Measurements from ENCODE around the gene MED25. TPM values are rescaled to one million over a fixed set of nuclear protein-coding genes. Genes with fewer than 3 reads are reported as not detected.

The MED25 gene
- 45.5 to 76.6 TPM (median 69.6 TPM) in 5 replicates for total RNA-seq (2022; extraction: Qiagen RNA extraction)

GRCh38 chr19:49817964-49818648 lies at the start of gene MED25:
TSS of gene MED25 (plus strand) at chr19:49818289. CDS start at chr19:49818342, 53 bp downstream.

GRCh38 chr19:49812997-49813861 lies 4.9 kb upstream of the MED25 start, which contains the start of gene FUZ:
TSS of gene FUZ (minus strand) at chr19:49813292. CDS start at chr19:49813106, 186 bp downstream.

GRCh38 chr19:49850487-49851342 lies 32.6 kb downstream of the MED25 start, which contains the start of gene PTOV1:
TSS of gene PTOV1 (plus strand) at chr19:49851159.

DNA sequence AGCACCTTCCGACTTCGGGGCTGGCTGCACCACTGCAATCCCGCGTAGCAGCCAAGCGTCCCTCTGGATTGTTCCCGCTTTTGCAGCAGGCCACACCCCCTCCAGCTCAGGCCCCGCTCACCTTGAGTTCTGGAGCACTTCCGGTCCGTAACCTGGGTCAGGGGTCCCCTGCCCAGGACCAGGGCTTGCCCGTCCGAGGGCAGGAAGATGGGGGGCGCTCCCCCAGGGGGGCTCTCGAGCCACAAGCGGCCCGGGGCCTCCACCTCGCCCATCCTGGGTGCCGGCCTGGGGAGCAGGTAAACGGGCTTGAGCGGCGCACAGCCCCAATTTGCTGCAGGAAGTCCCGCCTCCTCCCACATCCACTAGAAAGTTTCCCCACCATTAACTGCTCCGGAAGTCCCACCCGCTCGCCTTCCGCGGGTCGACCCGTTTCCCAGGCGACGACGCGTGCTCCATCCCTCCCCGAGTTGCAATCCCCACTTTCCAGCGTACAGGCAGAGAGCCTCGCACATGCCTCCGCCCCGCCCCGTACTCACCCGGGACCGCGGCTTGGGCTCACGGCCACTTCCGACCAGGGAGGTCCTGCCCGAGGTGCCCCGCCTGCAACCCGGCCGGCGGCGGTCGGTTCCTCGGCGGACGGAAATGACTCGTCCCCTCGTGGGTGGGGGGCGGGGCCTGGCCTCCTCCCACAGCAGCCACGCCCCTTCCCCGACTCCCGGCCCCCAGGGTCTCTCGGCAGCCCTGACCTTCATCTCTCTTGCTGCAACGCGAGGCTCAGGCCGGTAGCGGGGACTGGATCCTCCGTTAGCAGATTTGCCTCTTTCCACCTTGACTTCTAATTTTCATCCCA lies 49.1 kb downstream of the MED25 start, which contains the start of gene PNKP:
Gene PNKP, minus strand, starts transcription at position 644 of the 850 bp plus-strand sequence. Its CDS starts 372 bp downstream, at position 272.

GRCh38 chr19:49877020-49877878 lies 59.2 kb downstream of the MED25 start, which contains the start of the genes AKT1S1 and TBC1D17:
TSS of gene AKT1S1 (minus strand) at chr19:49877355. CDS start at chr19:49873295, 4,060 bp downstream.
TSS of gene TBC1D17 (plus strand) at chr19:49877702. CDS start at chr19:49877724, 22 bp downstream.

Other genes starting within 250 kb of the MED25 start
- gene NOSIP, start 237.7 kb upstream of the MED25 start, total RNA-seq (2022; extraction: Qiagen RNA extraction): 85.6 to 111 TPM (median 104 TPM) in 5 replicates
- 0.45 to 1.1 TPM (median 0.81 TPM) in 5 replicates for gene PRRG2, start 237.0 kb upstream of the MED25 start, total RNA-seq (2022; extraction: Qiagen RNA extraction)
- 23.7 to 33.6 TPM (median 31.9 TPM) in 5 replicates for gene PRR12, start 227.1 kb upstream of the MED25 start, total RNA-seq (2022; extraction: Qiagen RNA extraction)
- 89.9 to 139 TPM (median 135 TPM) in 5 replicates for gene RRAS, start 178.1 kb upstream of the MED25 start, total RNA-seq (2022; extraction: Qiagen RNA extraction)
- gene SCAF1, start 176.1 kb upstream of the MED25 start, total RNA-seq (2022; extraction: Qiagen RNA extraction): 45.2 to 75.9 TPM (median 67.4 TPM) in 5 replicates
- 102 to 117 TPM (median 111 TPM) in 5 replicates for gene IRF3, start 152.4 kb upstream of the MED25 start, total RNA-seq (2022; extraction: Qiagen RNA extraction)
- gene BCL2L12, start 152.4 kb upstream of the MED25 start, total RNA-seq (2022; extraction: Qiagen RNA extraction): 56.3 to 78.7 TPM (median 72.9 TPM) in 5 replicates
- gene PRMT1, start 141.0 kb upstream of the MED25 start, total RNA-seq (2022; extraction: Qiagen RNA extraction): 387 to 457 TPM (median 414 TPM) in 5 replicates
- 3.4 to 6.5 TPM (median 6.0 TPM) in 5 replicates for gene ADM5, start 128.7 kb upstream of the MED25 start, total RNA-seq (2022; extraction: Qiagen RNA extraction)
- gene CPT1C, start 127.2 kb upstream of the MED25 start, total RNA-seq (2022; extraction: Qiagen RNA extraction): 12.0 to 15.0 TPM (median 12.8 TPM) in 5 replicates
- gene TSKS, start 55.0 kb upstream of the MED25 start, total RNA-seq (2022; extraction: Qiagen RNA extraction): not detected in 5 replicates
- 40.6 to 58.3 TPM (median 56.1 TPM) in 5 replicates for gene AP2A1, start 51.3 kb upstream of the MED25 start, total RNA-seq (2022; extraction: Qiagen RNA extraction)
- 12.8 to 15.6 TPM (median 15.3 TPM) in 5 replicates for gene FUZ, start 5.0 kb upstream of the MED25 start, total RNA-seq (2022; extraction: Qiagen RNA extraction)
- gene PTOV1, start 32.9 kb downstream of the MED25 start, total RNA-seq (2022; extraction: Qiagen RNA extraction): 106 to 161 TPM (median 152 TPM) in 5 replicates
- 40.8 to 62.1 TPM (median 54.2 TPM) in 5 replicates for gene PNKP, start 49.3 kb downstream of the MED25 start, total RNA-seq (2022; extraction: Qiagen RNA extraction)
- 66.3 to 120 TPM (median 113 TPM) in 5 replicates for gene AKT1S1, start 59.1 kb downstream of the MED25 start, total RNA-seq (2022; extraction: Qiagen RNA extraction)
- gene TBC1D17, start 59.4 kb downstream of the MED25 start, total RNA-seq (2022; extraction: Qiagen RNA extraction): 20.1 to 24.1 TPM (median 23.8 TPM) in 5 replicates
- gene IL4I1, start 78.6 kb downstream of the MED25 start, total RNA-seq (2022; extraction: Qiagen RNA extraction): 0.61 to 1.2 TPM (median 0.96 TPM) in 5 replicates
- gene ATF5, start 110.9 kb downstream of the MED25 start, total RNA-seq (2022; extraction: Qiagen RNA extraction): 47.9 to 57.1 TPM (median 54.0 TPM) in 5 replicates
- 74.2 to 98.4 TPM (median 95.7 TPM) in 5 replicates for gene NUP62, start 111.2 kb downstream of the MED25 start, total RNA-seq (2022; extraction: Qiagen RNA extraction)
- not detected in 5 replicates for gene SIGLEC11, start 142.9 kb downstream of the MED25 start, total RNA-seq (2022; extraction: Qiagen RNA extraction)
- 39.7 to 45.9 TPM (median 41.5 TPM) in 5 replicates for gene VRK3, start 207.1 kb downstream of the MED25 start, total RNA-seq (2022; extraction: Qiagen RNA extraction)
- gene ZNF473, start 207.7 kb downstream of the MED25 start, total RNA-seq (2022; extraction: Qiagen RNA extraction): 6.8 to 11.0 TPM (median 10.0 TPM) in 5 replicates